A549 (cell line): ENCODE results near the gene MLXIPL. TPM values are rescaled to one million over a fixed set of nuclear protein-coding genes. Genes with fewer than 3 reads are reported as not detected.

Source experiments
- ATAC-seq, 2 experiments: fragments of 200-7000 bp in 1 of 2; fragments of >200 bp in 1 of 2; cut with Nextera tagmentation in 1 of 2; cut with Tn5 transposase in 1 of 2; 3 replicates each; pipeline versions ENCODE4 v1.8.0 to v1.9.1; 2018 to 2020; ENCODE audit warnings: mild to moderate bottlenecking in 1 of 2, moderate library complexity in 1 of 2
- CTCF ChIA-PET: fragments of 300-600 bp; sonication (Branson Sonifier 250); formaldehyde crosslinking; extraction: SDS; loops from one replicate; lab custom pipeline; 2021; ENCODE audit warnings: antibody characterized with exemption, inconsistent platforms; lab: Yijun Ruan, JAX
- POLR2A ChIA-PET: fragments of 350-600 bp; formaldehyde crosslinking; extraction: SDS; loops from one replicate; lab custom pipeline; 2021; ENCODE audit warnings: antibody characterized with exemption, inconsistent platforms; lab: Yijun Ruan, JAX
- DNase-seq, 2 experiments: peaks; one replicate each; pipeline versions ENCODE4 v3.0.0 to v3.0.0-alpha.2; 2011 to 2016; ENCODE audit warnings: low read depth in 1 of 2, low spot score in 1 of 2
- FAIRE-seq: peaks from 2 replicates; lab custom pipeline; 2011; peaks lifted over from hg19 to GRCh38; lab: Jason Lieb, UNC
- H3K27ac ChIP-seq, 2 experiments: fragments of >200 bp; sonication (Bioruptor Twin); formaldehyde crosslinking; 3 replicates each; pipeline ENCODE4 v1.5.1; 2016 to 2017
- H3K4me1 ChIP-seq: fragments of >200 bp; sonication (Bioruptor Twin); formaldehyde crosslinking; 3 replicates; pipeline ENCODE4 v1.6.1; 2016
- H3K4me2 ChIP-seq: fragments of >200 bp; sonication (Bioruptor Twin); formaldehyde crosslinking; 3 replicates; pipeline ENCODE4 v1.6.1; 2016
- H3K4me3 ChIP-seq: fragments of >200 bp; sonication (Bioruptor Twin); formaldehyde crosslinking; 3 replicates; pipeline ENCODE4 v1.5.1; 2016
- H3K9me3 ChIP-seq: fragments of >200 bp; sonication (Bioruptor Twin); formaldehyde crosslinking; 3 replicates; pipeline ENCODE4 v1.6.1; 2016
- BHLHE40 ChIP-seq: IDR thresholded peaks from 2 replicates; pipeline ENCODE4 v1.6.1; 2012; ENCODE audit warnings: low read depth, low read length, inconsistent platforms
- CBX2 ChIP-seq: fragments of 200-600 bp; sonication (generic); IDR thresholded peaks from 2 replicates; pipeline ENCODE4 v1.6.1; 2016; ENCODE audit warnings: low read depth, mild to moderate bottlenecking, borderline replicate concordance
- CHD2 ChIP-seq: fragments of 150-350 bp; IDR thresholded peaks from 2 replicates; pipeline ENCODE4 v1.6.1; 2014; ENCODE audit warnings: low read length; ENCODE audit not compliant: partially characterized antibody
- EHF ChIP-seq: fragments of 250-450 bp; sonication (Bioruptor Pico); IDR thresholded peaks from 2 replicates; pipeline ENCODE4 v1.5.0; 2020; ENCODE audit warnings: mild to moderate bottlenecking
- FOSL2 ChIP-seq, 2 experiments: fragments of 450-650 bp in 1 of 2; fragments of >200 bp in 1 of 2; sonication (Bioruptor Twin) in 1 of 2; formaldehyde crosslinking; IDR thresholded peaks; 2 replicates each; pipeline versions ENCODE4 v1.5.0 to v1.6.1; 2016 to 2020; ENCODE audit warnings: mild to moderate bottlenecking in 1 of 2, moderate library complexity in 1 of 2
- HOXB13 ChIP-seq: fragments of 250-450 bp; sonication (Bioruptor Pico); IDR thresholded peaks from 2 replicates; pipeline ENCODE4 v1.5.0; 2020; ENCODE audit warnings: low read depth, mild to moderate bottlenecking, moderate library complexity
- JUN ChIP-seq, 2 experiments: fragments of >200 bp; sonication (Bioruptor Twin); formaldehyde crosslinking; IDR thresholded peaks; 2 replicates in 1 of 2; 3 replicates in 1 of 2; pipeline ENCODE4 v1.6.1; 2016 to 2017
- MAFK ChIP-seq: fragments of 450-650 bp; IDR thresholded peaks from 2 replicates; pipeline ENCODE4 v1.6.1; 2014; ENCODE audit not compliant: partially characterized antibody
- MAZ ChIP-seq: fragments of 150-350 bp; IDR thresholded peaks from 2 replicates; pipeline ENCODE4 v1.6.1; 2014; ENCODE audit warnings: antibody characterized with exemption, low read depth, low read length, borderline replicate concordance
- PHF8 ChIP-seq: fragments of 200-600 bp; sonication (generic); IDR thresholded peaks from 2 replicates; pipeline ENCODE4 v1.6.1; 2016; ENCODE audit warnings: low read depth, mild to moderate bottlenecking, antibody characterized with exemption, moderate library complexity, borderline replicate concordance
- RAD21 ChIP-seq, 2 experiments: fragments of >200 bp in 1 of 2; sonication (Bioruptor Twin) in 1 of 2; formaldehyde crosslinking in 1 of 2; IDR thresholded peaks in 1 of 2; conservative IDR thresholded peaks in 1 of 2; 2 replicates in 1 of 2; 3 replicates in 1 of 2; pipeline ENCODE4 v1.6.1; 2012 to 2018; ENCODE audit warnings: inconsistent platforms in 1 of 2
- RCOR1 ChIP-seq: fragments of 150-350 bp; IDR thresholded peaks from 2 replicates; pipeline ENCODE4 v1.6.1; 2014; ENCODE audit warnings: antibody characterized with exemption, low read length, low read depth
- RFX5 ChIP-seq: fragments of 450-650 bp; IDR thresholded peaks from 2 replicates; pipeline ENCODE4 v1.7.1; 2014; ENCODE audit warnings: antibody characterized with exemption, mild to moderate bottlenecking, moderate library complexity
- RNF2 ChIP-seq: fragments of 200-600 bp; sonication (generic); IDR thresholded peaks from 2 replicates; pipeline ENCODE4 v1.6.1; 2016; ENCODE audit warnings: low read depth, mild to moderate bottlenecking, antibody characterized with exemption, moderate library complexity, borderline replicate concordance
- SMC3 ChIP-seq: fragments of >200 bp; sonication (Bioruptor Twin); formaldehyde crosslinking; IDR thresholded peaks from 3 replicates; pipeline ENCODE4 v1.6.1; 2018; ENCODE audit warnings: inconsistent platforms
- TP53 ChIP-seq: fragments of 250-450 bp; sonication (Bioruptor Pico); IDR thresholded peaks from 2 replicates; pipeline ENCODE4 v1.5.0; 2021; ENCODE audit warnings: mild to moderate bottlenecking, moderate library complexity
- ZFP36 ChIP-seq: fragments of 450-650 bp; IDR thresholded peaks from 2 replicates; pipeline ENCODE4 v1.6.1; 2014; ENCODE audit warnings: borderline replicate concordance; ENCODE audit not compliant: partially characterized antibody
- ZNF302 ChIP-seq: fragments of 250-450 bp; sonication (Bioruptor Pico); IDR thresholded peaks from 2 replicates; pipeline ENCODE4 v1.9.0; 2021; ENCODE audit warnings: inconsistent platforms, mild to moderate bottlenecking, moderate library complexity
- WGBS: methylation state at CpG from one replicate; pipeline ENCODE4 v1.1.6; 2017; ENCODE audit errors: missing lambda C conversion rate; 5-methylcytosine and 5-hydroxymethylcytosine counted together
- polyA plus RNA-seq, 4 experiments: library from polyadenylated mRNA; depleted of rRNA in 3 of 4; stranded (reverse); fragments of >200 nt; fragmentation: RNase III in 1 of 4; extraction: RNeasy Plus Mini Kit Qiagen cat#74134 plus additional on column Dnase treatment in 1 of 4; gene quantifications; 2 replicates in 3 of 4; 3 replicates in 1 of 4; pipeline ENCODE4 v1.2.3, GENCODE V29; 2011 to 2017
- TF ChIP-seq, protein P1 (sequence below): fragments of >200 bp; sonication (Bioruptor Twin); formaldehyde crosslinking; IDR thresholded peaks from 3 replicates; pipeline ENCODE4 v1.5.1; 2016
- TF ChIP-seq, protein P2 (sequence below): IDR thresholded peaks from 2 replicates; pipeline ENCODE4 v1.6.1; 2012; ENCODE audit warnings: low read depth, borderline replicate concordance
- TF ChIP-seq, protein P3 (sequence below): IDR thresholded peaks from 2 replicates; pipeline ENCODE4 v1.6.1; 2012
- TF ChIP-seq, protein P4 (sequence below): fragments of 450-650 bp; IDR thresholded peaks from 2 replicates; pipeline ENCODE4 v1.6.1; 2014; ENCODE audit warnings: antibody characterized with exemption
- TF ChIP-seq, protein P5 (sequence below): IDR thresholded peaks from 2 replicates; pipeline ENCODE4 v1.6.1; 2012

The MLXIPL gene
- polyA plus RNA-seq, 2 of the 4 experiments (the other 2 are of a cell fraction) = 1.4 to 3.3 TPM

- Histone ChIP-seq H3K4me2 (peak overlapping the region; percentile 47), H3K4me1 (peaks cover 18% of the 10 kb centered on the region), H3K9me3 (no peaks in the 10 kb centered on the region), H3K4me3 (no peak overlapping the region), H3K27ac (peak overlapping the region; percentile 32 to 66; a peak in 5 of 6 replicates)
- peak; percentile 96 to 97 for TF ChIP-seq RAD21 (conservative IDR thresholded peaks at IDR 0.05 in 1 of 2, IDR thresholded peaks at IDR 0.05 in 1 of 2)
- no peak for TF ChIP-seq MAZ
- no peak for TF ChIP-seq HOXB13 (CRISPR knock-in tag)
- TF ChIP-seq EHF (CRISPR knock-in tag) = no peak
- TF ChIP-seq JUN (IDR thresholded peaks at IDR 0.05) = 0 out of 5 replicates have a peak, but pooled peaks of 1 of the 2 experiments have one; percentile 23
- no peak for TF ChIP-seq TP53 (CRISPR knock-in tag)
- TF ChIP-seq FOSL2 (IDR thresholded peaks at IDR 0.05) = no peak
- TF ChIP-seq FOSL2 (CRISPR knock-in tag; IDR thresholded peaks at IDR 0.05) = no peak
- TF ChIP-seq, protein P1, sequence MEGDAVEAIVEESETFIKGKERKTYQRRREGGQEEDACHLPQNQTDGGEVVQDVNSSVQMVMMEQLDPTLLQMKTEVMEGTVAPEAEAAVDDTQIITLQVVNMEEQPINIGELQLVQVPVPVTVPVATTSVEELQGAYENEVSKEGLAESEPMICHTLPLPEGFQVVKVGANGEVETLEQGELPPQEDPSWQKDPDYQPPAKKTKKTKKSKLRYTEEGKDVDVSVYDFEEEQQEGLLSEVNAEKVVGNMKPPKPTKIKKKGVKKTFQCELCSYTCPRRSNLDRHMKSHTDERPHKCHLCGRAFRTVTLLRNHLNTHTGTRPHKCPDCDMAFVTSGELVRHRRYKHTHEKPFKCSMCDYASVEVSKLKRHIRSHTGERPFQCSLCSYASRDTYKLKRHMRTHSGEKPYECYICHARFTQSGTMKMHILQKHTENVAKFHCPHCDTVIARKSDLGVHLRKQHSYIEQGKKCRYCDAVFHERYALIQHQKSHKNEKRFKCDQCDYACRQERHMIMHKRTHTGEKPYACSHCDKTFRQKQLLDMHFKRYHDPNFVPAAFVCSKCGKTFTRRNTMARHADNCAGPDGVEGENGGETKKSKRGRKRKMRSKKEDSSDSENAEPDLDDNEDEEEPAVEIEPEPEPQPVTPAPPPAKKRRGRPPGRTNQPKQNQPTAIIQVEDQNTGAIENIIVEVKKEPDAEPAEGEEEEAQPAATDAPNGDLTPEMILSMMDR = peak; percentile 93
- TF ChIP-seq, protein P2, sequence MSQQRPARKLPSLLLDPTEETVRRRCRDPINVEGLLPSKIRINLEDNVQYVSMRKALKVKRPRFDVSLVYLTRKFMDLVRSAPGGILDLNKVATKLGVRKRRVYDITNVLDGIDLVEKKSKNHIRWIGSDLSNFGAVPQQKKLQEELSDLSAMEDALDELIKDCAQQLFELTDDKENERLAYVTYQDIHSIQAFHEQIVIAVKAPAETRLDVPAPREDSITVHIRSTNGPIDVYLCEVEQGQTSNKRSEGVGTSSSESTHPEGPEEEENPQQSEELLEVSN = no peak
- peak; percentile 97 for TF ChIP-seq SMC3
- TF ChIP-seq PHF8 = no peak
- FAIRE-seq (no peak), DNase-seq (peak; percentile 59 to 84), ATAC-seq (peak; percentile 83 to 88)
- ChIA-PET CTCF (interaction anchor here (0.6 to 19.7 kb wide), 60 partner anchors 11 to 415 kb away, joined by 3 to 290 read pairs (median 4); partner anchors contain the start of genes ABHD11, METTL27, MLXIPL and STX1A), POLR2A (interaction anchor here (1.0 to 1.6 kb wide), 3 partner anchors 98 to 244 kb away, joined by 3 to 4 read pairs (median 3); no protein-coding TSS in a partner anchor)
- 26% methylated on average over 30 of the region's 36 CpGs for WGBS
These were observed 17.3 kb downstream of the MLXIPL start for GRCh38 chr7:73606801-73607691.

GRCh38 chr7:73605601-73606220 is 18.6 kb downstream of the MLXIPL start:
- Histone ChIP-seq H3K27ac (no peak overlapping the region), H3K4me2 (no peak overlapping the region), H3K4me1 (peaks cover 14% of the 10 kb centered on the region), H3K9me3 (no peaks in the 10 kb centered on the region), H3K4me3 (no peak overlapping the region)
- TF ChIP-seq JUN (IDR thresholded peaks at IDR 0.05) (no peak), ZNF302 (CRISPR knock-in tag) (no peak), ZFP36 (no peak), SMC3 (no peak), CHD2 (no peak), BHLHE40 (no peak), FOSL2 (IDR thresholded peaks at IDR 0.05) (no peak), FOSL2 (CRISPR knock-in tag; IDR thresholded peaks at IDR 0.05) (no peak), RCOR1 (no peak), MAFK (no peak), CBX2 (no peak), RNF2 (no peak), RFX5 (no peak)
- TF ChIP-seq, protein P3, sequence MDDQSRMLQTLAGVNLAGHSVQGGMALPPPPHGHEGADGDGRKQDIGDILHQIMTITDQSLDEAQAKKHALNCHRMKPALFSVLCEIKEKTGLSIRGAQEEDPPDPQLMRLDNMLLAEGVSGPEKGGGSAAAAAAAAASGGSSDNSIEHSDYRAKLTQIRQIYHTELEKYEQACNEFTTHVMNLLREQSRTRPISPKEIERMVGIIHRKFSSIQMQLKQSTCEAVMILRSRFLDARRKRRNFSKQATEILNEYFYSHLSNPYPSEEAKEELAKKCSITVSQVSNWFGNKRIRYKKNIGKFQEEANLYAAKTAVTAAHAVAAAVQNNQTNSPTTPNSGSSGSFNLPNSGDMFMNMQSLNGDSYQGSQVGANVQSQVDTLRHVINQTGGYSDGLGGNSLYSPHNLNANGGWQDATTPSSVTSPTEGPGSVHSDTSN = no peak
- TF ChIP-seq, protein P4, sequence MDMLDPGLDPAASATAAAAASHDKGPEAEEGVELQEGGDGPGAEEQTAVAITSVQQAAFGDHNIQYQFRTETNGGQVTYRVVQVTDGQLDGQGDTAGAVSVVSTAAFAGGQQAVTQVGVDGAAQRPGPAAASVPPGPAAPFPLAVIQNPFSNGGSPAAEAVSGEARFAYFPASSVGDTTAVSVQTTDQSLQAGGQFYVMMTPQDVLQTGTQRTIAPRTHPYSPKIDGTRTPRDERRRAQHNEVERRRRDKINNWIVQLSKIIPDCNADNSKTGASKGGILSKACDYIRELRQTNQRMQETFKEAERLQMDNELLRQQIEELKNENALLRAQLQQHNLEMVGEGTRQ = no peak
- TF ChIP-seq, protein P5, sequence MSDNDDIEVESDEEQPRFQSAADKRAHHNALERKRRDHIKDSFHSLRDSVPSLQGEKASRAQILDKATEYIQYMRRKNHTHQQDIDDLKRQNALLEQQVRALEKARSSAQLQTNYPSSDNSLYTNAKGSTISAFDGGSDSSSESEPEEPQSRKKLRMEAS = no peak
- ATAC-seq (no peak), FAIRE-seq (no peak), DNase-seq (no peak)
- ChIA-PET CTCF (interaction anchor here (0.6 to 19.7 kb wide), 28 partner anchors 9 to 943 kb away, joined by 3 to 290 read pairs (median 15); partner anchors contain the start of genes ABHD11, MLXIPL, STX1A and TBL2), POLR2A (interaction anchor here (0.7 to 1.6 kb wide), 3 partner anchors 99 to 245 kb away, joined by 3 read pairs; no protein-coding TSS in a partner anchor)
- 86% methylated on average over 22 of the region's 23 CpGs for WGBS
